Measurements from ENCODE around the gene SMCO2.

GRCh38 chr12:27548301-27549199, 102.0 kb downstream of the SMCO2 start:
- TF ChIP-seq CTCF (IDR thresholded peaks at IDR 0.05) = no peak
- no peak for TF ChIP-seq POLR2A (IDR thresholded peaks at IDR 0.05)

All from adrenal gland (tissue), 5 donors.